ENCODE results near the gene GNB1L.
"Not testable (repeated sequence)": the region's sequence is repeated elsewhere in the genome, so short reads cannot be mapped to it uniquely, and the experiment has no call there.

Gene GNB1L

DNA sequence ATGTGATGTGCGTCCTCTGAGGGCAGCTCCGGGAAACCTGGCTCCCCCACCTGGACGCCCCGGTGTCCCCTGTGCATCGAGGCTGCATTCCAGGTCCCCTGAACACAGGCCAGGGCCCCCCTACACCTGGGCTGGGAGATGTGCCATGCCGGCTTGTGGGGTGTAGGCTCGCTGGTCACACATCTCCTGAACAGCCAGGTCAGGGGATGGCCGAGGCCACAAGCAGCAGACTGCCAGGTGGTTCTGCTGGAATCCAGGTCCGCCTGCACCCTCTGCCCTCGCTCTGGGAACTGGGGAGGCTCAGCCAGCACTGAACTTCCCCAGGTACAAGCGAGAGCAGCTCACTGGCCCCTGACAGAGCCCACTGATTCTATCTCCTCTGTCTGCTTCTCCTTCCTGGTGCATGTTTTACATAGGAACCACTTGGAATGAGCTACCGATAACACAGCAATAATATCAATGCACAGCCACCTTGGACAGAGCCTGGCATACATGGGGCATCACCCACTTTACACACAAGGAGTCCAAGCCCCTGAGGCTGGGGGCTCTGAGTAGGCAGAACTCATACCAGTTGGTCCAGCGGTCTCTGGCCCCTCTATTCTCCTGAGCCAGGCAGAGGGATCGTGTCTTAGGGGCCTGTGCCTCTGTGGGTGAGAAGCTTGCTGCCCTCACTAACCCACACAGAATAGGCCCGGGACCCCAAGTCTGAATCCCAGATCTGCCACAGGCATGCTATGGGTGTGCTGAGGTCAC lies 47.3 kb downstream of the GNB1L start:
- no peak for DNase-seq

DNA sequence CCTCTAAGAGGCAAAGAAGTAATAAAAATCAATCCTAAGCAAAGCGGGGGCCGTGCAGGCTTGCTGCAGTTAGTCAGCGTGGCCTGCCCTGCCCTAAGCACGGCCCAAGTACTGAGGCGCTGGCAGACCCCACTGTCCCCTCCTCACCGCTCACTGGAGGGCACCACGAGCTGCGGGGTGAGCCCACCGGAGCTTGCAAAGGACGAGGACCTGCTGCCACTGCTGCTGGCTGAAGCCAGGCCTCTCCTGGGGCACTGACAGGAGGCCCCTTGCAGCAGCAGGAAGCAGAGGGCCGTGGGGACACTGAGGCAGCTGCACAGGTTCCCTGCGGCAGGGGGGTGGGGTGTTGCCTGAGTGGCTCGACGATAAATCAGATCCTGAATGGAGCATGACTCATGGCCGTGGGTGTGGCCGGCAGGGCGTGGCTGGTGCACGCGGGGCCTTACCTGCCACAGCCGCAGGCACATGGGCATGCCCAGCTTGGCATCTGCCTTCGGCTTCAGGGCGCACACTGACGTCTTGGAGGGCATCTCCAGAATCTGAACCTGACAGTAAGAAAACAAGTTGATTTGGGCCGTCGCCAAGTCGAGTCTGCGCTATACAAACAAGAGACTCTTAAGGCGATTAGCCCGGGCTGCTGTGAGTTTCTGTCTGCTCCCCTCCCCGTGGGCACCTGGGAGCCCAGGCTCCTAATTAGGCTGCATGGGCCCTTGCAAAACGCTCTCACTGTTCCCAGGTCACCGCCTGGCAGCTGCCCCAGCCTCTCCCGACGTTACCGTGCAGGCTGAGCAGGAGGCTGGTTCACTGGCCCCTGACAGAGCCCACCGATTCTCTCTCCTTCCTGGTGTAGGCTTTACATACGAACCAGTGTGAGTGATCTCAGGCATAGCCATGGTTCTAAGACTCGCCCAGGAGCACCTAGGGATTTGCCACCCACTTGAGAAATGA lies 48.2 kb downstream of the GNB1L start:
- no peak for DNase-seq

DNA sequence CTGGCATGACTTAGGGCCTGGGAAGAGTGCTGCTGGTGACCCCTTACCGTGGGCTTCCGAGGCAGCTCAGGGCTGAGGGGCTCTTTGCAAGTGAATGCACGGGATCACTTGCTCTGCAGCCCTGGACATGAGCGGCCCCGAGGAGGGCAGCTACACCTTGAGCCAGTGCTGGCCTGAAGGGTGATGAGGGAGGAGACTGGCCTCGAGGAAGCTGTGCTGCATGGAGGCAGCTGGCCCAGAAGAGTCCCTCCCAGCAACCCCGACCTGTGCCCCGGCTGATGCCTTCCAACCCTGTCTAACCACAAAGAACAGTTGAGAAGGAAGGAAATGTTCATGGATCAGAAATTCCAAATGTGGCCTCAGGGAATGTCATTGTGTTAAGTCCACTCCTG lies 48.9 kb downstream of the GNB1L start:
- no peak for DNase-seq

DNA sequence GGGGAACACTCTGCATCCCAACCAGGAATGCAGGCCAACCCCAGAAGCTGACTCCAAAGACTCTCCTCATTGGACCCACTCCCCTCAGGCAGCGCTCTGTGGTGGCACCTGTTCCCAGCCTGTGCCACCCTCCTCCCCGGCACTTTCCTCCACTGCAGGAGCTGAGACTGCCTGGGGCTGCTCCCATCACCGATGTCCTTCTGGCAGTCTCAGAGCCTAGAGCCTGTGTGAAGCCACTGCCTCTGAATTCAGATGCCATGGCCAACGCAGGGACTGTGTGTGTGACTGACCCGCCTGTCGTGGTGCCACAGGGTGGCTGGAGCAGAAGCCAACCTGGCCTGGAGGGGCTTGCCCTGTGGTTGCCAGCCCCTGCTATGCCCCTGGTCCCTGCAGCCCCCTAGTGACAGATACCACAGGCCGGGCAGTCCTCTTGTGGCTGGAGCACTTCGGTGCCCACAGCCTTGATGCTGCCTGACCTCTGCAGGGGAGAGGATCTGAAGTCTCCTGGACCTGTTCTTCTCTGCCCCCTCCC lies 50.9 kb downstream of the GNB1L start:
- DNase-seq: no peak

DNA sequence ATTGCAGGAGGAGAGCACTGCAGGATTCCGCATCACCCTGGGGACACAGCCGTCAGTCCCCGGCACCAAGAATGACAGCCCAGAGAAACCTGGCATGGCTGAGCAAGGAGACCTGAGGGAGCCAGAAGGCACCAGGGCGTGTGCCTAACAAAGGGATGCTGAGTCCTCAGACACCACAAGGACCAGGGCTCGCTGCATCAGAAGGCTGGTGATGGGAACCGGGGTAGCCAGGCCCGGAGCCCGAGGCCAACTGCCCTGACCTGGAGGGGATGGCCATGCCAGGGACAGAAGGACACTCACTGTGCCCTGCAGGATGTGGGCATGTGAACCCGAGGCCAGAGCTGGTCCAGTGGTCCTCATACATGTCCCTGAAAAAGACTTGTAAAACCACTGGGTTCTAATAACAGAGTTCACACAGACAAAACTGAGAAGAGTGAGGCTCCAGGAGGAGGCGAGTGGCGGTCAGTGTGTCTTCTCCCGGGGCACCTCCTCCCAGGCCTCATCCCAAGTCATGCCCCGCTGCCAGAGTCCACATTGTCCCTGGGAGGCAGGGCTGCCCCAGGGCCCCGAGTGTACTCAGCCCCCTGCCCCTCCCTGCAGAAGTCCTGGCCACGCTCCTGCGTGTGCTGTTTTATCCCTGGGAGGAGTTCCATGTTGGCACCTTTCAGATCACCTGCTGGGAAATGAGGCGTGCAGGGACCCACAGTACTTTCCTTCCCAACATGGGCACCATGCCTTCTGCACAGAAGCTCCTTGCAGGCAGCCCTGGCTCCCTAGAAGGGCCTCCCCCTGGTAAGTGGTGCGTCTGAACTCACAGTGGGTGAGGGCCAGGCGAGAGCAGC lies 51.6 kb downstream of the GNB1L start:
- DNase-seq: no peak

DNA sequence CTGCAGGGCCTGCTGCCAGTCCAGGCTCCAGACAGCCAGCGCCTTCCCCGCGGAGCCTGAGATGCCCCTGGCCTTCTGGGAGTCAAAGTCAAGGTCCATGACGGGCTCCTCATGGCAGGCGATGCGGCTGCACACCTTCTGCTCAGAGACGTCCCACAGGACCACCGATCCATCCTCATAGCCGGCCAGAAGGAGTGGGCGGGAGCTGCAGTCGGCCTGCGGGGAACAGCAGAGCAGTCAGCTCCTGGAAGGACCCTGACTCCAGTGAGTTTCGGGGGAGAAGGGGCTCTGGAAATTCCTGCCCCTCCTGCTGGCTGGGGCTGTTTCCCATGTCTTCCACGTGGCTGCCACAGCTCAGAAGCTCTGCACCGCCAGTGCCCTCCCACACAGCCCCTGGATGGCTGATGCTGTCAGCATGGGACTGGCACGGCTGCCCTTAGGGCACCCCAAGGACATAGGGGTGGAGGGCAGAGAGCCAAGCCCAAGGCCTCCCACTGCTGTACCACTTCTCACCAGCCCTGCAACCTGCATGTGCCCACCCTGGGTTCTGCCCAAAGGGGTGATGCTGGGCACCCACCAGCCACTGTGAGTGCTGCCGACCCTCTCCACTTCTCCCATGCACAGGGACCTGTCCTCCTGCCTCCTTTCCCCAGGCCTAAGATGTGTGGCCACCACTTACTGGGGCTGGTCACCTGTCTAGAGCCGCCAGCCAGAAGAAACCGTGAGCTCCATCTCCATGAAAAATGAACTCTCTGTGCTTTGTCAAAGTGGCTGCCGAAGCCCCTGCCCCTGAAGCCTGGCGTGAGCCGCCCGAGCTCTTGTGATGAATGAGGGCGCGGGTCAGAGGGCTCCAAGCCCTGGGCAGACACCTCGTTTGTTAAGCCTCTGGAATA lies 52.4 kb downstream of the GNB1L start:
- no peak for DNase-seq

DNA sequence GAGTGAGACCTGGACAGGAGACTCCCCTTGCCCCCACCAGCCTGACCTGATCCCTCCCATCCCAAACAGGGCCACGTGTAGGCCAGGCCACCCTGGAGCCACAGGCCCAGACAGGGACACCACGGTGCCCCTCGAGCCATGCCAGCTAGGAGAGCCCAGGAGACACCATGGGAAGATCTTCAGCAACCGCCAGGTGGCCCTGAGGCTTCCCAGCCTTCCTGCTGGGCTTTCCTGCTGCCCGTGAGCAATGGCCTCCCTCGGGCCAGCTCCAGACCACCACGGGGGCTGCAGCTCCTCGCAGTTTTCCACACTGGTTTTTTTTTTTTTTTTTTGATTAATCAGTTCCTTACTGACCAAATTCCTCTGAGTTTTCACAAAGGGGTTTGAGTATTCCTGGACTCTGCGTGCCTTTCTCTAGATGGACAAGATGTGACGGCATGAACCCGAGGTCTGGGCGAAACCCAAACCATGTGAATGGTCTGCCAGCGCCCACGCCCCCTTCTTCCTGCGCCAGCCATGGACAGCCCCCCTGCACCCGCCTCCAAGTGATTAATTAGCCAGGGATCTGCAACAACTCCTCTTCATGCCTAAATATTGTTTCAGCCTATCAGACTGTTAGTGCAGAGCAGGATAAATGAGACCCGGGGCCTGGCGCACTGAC lies 53.2 kb downstream of the GNB1L start:
- no peak for DNase-seq

DNA sequence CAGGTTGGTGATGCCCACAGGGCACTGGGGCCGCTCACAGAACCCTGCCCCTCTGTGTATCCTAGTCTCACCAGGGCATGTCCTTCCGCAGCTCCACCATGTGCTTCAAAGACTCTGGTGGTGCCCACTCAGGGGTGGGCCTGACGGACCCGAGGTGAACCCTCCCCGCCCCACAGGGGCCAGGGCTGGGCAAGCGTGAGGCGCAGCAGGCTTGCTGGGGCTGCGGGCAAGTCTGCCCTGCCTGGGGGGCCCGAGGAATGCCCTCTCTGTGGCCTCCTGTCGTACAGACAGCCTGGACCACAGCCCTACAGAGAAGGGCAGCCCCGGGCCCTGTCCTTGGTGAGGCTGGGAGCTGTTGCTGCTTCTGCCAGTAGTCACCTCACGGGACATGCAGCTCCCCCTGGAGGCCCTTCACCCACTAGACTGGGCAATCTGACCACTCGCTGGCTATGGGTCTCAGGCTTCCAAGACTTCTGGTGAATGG lies 53.9 kb downstream of the GNB1L start:
- no peak for DNase-seq

DNA sequence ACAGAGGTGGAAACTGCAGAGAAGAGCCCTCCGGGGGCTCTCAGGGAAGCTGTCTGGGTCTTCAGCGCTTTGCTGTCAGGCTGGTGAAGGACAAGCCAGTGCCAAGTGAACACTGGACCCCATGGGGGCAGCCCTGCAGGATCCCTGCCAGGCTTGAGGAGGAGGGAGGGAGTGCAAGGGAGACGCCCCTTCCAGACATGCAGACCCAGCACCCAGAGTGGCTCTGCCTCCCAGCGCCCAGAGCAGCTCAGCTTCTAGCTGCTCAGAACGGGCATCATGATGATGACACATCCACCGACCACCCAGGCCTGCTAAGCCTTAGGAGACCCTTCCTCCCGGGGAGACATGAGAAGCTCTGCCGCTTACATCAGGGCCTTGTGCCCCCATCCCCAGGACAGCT lies 54.4 kb downstream of the GNB1L start:
- DNase-seq: no peak

DNA sequence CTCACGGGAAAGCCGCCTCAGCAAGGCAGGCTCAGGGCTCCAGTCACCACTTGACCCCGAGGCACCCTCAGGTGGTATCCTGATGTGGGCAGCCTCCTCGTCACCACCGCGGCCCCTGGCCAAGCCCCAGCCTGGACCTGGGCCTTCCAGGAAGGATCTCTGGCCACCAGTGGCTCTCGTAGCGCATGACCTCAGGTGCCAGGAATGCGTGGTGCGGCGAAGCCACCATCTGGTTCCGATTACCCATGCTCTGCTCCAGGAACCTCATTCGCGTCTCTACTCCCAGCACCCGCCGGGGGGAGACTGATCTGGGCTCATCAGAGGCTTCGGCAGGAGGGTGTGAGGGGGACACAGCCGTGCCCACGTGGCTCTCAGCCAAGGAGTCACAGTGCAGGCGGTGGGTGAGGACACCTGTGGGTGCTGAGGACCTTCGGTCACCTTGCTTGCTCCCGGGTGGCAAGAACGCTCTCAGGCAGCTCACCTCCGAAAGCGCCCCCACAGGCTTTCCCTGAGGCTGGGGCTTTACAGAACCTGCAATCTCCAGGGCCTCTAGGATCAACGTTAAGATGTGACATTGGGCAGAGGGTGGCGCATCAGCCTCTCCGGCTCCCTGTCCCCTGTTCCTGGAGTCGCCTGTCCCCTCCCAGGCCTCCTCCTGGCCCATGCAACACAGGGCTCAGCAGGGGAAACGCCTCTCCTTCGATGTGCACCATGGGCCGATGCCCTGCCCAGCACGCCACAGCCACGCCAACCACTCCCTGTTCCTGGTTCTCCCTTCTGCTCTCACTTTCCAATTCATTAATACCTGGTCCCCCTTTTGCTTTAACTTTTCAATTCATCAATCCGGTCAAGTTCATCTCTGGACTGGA lies 55.1 kb downstream of the GNB1L start:
- DNase-seq: no peak

DNA sequence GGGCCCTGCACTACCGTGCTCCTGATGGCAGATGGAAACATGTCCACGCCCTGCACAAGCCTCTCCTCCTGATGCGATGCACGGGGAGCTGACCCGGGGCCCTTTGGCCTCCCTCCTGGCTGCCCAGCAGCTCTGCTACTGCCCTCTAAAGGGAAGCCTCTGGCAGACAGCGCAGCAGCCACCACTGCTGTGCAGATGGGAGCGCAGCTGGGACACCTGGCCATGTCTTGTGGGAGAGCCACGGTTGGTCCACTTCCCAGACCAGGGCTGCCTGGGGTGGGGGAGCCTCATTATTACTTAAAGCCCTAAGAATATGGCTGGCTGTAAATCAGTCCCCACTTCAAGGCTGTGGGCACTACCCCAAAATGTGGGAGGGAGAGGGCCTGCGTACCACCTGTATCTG lies 55.8 kb downstream of the GNB1L start:
- DNase-seq: no peak

DNA sequence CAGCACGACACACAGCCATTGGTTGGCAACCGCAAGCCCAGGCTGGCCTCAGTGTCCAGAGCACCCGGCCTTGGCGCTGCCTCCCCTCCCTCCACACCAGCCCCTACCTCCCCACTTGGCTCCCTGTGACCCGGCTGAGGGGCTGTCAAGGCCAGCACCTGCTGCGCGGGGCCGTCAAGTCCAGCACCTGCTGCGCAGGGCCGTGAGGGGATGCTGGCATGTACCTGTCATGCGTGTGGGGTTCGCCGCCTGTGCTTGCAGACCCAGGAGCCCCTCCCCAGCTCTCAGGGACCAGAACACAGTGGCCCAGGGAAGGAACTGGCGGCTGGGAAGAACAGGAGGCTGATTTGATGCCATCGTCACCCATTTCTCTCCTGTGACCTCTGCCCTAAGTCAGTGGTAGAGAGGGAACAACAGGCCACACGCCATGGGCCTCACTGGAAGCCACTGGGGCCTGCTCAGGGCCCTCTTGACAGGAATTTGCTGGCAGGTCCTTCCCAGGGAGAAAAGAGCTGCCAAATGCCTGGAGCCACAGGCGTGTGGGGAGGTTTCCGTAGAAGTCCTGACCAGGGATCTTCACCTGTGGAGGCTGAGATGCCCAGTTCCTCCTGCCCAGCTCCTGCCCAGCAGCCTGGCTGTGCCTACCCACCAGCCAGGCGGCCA lies 56.5 kb downstream of the GNB1L start:
- no peak for DNase-seq

DNA sequence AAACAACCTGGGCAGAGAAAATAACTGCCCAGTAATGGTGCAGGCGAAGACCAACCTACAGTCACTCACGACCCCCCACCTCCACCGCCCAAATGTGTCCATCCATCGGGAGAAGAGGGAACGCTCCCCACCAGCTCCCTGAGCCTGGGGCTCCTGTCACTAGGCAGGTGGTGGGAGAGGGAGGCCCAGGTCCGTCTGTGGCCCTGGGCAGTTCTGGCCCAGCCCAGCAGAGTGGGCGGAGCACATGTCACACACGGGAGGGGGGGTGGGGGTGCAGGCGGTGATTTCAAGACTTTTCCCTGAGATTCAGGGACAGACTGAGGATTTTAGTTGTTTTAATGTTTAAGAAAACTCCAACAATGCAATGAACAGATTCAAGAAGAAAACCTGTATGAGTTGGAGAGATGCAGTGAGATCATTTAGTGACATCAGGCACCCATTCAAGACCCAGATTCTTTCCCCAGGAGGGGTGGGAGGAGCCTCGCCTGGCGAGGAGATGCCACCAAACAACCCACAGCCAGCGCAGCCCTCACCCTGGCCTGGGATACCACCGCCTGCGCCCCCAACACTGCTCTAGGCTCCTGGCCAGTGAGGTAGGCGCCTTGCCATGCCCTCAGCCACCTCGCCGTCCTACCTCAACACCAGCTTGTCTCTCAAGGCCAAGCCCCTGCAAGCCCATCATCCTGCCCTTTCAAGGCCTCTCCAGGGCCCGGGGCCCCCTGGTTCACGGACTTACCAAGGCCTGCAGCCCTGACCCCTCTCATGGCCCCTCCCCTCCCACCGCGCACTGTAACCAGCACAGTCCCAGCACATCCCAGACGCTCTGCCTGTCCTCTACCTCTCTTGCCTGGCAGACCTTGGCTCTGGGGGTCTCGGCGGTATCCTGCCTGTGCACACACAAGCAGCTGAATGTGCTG lies 57.3 kb downstream of the GNB1L start:
- DNase-seq: no peak

DNA sequence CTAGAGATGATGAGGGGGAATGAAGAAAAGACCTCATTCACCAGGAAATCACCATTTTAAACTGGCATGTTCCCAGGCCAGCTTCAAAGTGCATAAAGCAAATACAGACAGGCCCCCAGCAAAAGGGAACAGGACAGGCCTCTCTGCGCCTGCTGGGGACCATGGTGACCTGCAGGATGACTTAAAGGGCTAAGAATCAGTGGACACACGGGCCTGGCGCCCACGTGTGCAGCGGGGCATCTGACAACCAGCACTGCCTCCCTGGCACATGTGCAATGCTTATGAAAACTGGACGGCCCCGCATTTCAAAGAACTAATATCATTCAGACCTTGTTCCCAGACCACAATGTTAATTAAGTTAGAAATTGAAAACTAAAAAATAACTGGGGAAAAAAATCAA lies 58.5 kb downstream of the GNB1L start:
- no peak for DNase-seq

DNA sequence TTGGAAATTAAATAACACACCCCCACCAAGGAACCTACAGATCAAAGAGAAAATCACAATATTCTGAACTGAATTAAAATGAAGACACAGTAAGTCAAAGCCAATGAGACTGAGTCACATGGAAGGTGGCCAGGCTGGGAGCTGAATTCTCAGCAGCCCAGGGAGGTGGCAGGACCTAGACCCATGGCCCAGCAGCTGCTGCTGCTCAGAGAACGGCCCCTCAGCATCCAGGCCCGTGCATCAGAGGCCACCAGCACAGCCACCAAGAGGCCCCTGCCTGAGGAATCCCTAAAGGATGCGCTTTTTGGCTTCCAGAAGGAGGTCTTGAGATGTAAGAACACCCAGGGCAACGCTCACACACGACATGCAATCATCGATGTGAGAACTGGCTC lies 59.1 kb downstream of the GNB1L start:
- no peak for DNase-seq

DNA sequence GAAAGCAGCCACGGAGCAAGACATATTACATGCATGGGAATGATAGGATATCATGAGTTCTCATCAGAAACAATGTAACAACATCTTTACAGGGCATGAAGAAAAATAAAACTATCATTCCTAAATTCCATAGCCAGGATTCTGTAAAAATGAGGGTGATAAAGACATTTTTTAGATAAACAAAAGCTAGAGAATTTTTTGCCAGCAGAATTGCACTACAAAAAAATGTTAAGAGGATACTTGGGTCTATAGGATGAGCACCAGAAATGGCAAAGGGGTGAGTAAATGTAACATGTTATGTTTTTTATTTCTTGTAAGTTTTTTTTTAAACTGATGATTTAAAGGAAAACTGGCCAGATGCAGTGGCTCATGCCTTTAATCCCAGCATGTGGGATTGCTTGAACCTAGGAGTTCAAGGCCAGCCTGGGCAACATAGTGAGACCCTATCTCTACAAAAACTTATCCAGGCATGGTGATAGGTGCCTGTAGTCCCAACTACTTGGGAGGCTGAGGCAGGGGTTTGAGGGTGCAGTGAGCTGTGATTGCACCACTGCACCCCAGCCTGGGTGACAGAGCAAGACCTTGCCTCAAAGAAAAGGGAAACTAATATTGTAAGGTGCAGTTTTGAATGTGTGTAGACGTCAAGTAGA lies 60.9 kb downstream of the GNB1L start:
- DNase-seq: no peak

DNA sequence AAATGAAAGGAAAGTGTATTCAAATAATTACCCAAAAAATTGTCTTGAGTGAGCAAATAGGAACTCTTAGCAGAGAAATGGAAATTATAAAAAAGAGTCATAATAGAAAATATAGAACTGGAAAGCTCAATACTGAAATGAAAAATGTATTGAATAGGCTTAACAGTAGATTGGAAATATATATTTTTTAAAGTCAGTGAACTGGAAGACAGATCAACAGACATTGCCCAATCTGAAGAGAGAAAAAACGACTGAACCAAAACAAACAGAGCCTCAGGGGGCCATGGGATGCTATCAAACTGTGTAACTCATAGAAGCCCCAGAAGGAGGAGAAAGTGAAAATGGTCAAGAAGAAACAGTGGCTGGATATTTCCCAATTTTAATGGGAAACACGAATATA lies 61.5 kb downstream of the GNB1L start:
- no peak for DNase-seq

DNA sequence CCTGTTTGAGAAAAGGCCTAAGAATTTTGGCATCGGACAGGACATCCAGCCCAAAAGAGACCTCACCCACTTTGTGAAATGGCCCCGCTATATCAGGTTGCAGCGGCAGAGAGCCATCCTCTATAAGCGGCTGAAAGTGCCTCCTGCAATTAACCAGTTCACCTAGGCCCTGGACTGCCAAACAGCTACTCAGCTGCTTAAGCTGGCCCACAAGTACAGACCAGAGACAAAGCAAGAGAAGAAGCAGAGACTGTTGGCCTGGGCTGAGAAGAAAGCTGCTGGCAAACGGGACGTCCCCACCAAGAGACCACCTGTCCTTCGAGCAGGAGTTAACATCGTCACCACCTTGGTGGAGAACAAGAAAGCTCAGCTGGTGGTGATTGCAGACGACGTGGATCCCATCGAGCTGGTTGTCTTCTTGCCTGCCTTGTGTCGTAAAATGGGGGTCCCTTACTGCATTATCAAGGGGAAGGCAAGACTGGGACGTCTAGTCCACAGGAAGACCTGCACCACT lies 62.2 kb downstream of the GNB1L start:
- DNase-seq: not testable (repeated sequence)
